Activated T-helper 2 cell treated with anti-CD3 and anti-CD28 coated beads, Interferon-gamma antibody, Interleukin-2, Interleukin-4, amounts not matched to agents 10 μg/mL and 5 μg/mL and 100 μg/mL, durations not matched to agents 14 hours and 24 hours and 36 hours (primary cell): ENCODE results near the gene HEY2. TPM values are rescaled to one million over a fixed set of nuclear protein-coding genes. Genes with fewer than 3 reads are reported as not detected.

ENCODE experiments used
- DNase-seq: peaks from one replicate; pipeline ENCODE4 v3.0.0; 2021; ENCODE audit warnings: low spot score
- H3K27ac Mint-ChIP-seq: one replicate; pipeline ENCODE4 v1.8.0; 2021; ENCODE audit warnings: mixed read lengths
- H3K27me3 Mint-ChIP-seq: one replicate; pipeline ENCODE4 v1.8.0; 2021; ENCODE audit warnings: low read depth, mixed read lengths
- H3K36me3 Mint-ChIP-seq: one replicate; pipeline ENCODE4 v1.8.0; 2021; ENCODE audit warnings: low read depth, mixed read lengths
- H3K4me1 Mint-ChIP-seq: one replicate; pipeline ENCODE4 v1.8.0; 2021; ENCODE audit warnings: low read depth, mixed read lengths
- H3K4me3 Mint-ChIP-seq: one replicate; pipeline ENCODE4 v1.8.0; 2021; ENCODE audit warnings: low read depth, mild to moderate bottlenecking, moderate library complexity, mixed read lengths
- H3K9me3 Mint-ChIP-seq: one replicate; pipeline ENCODE4 v1.8.0; 2021; ENCODE audit warnings: mixed read lengths
- intact Hi-C: fragments of 100-400 bp; cut with micrococcal nuclease; formaldehyde crosslinking; loops from one replicate; pipeline ENCODE4 v1.15.1; 2023
- total RNA-seq: library from RNA; stranded (reverse); gene quantifications from 2 replicates; pipeline ENCODE4 v1.2.3, GENCODE V29; 2022

The HEY2 gene
- total RNA-seq, 1 donor from 2014 or later: not detected

- Mint-ChIP-seq H3K36me3 (no peaks in the 10 kb centered on the region), H3K9me3 (no peaks in the 10 kb centered on the region), H3K4me1 (no peaks in the 10 kb centered on the region), H3K27me3 (peaks cover 45% of the 10 kb centered on the region), H3K4me3 (no peak overlapping the region), H3K27ac (no peak overlapping the region)
- DNase-seq: no peak
- intact Hi-C loops: no loop called here
Measured at GRCh38 chr6:125729983-125730382, 19.4 kb upstream of the HEY2 start.

- H3K4me3 Mint-ChIP-seq: no peak overlapping the region
- peaks cover 45% of the 10 kb centered on the region for H3K27me3 Mint-ChIP-seq
- H3K27ac Mint-ChIP-seq: no peak overlapping the region
- no peaks in the 10 kb centered on the region for H3K4me1 Mint-ChIP-seq
- intact Hi-C loops: no loop called here
- DNase-seq: no peak
- no peaks in the 10 kb centered on the region for H3K9me3 Mint-ChIP-seq
- no peaks in the 10 kb centered on the region for H3K36me3 Mint-ChIP-seq
Measured at GRCh38 chr6:125732398-125732797, 17.0 kb upstream of the HEY2 start.

GRCh38 chr6:125733516-125734300 is 15.7 kb upstream of the HEY2 start:
- peaks cover 38% of the 10 kb centered on the region for H3K27me3 Mint-ChIP-seq
- DNase-seq: no peak
- H3K4me1 Mint-ChIP-seq: no peaks in the 10 kb centered on the region
- no peak overlapping the region for H3K27ac Mint-ChIP-seq
- intact Hi-C loops: no loop called here
- H3K36me3 Mint-ChIP-seq: no peaks in the 10 kb centered on the region
- no peaks in the 10 kb centered on the region for H3K9me3 Mint-ChIP-seq
- H3K4me3 Mint-ChIP-seq: no peak overlapping the region

GRCh38 chr6:125738276-125738675 is 11.2 kb upstream of the HEY2 start:
- peaks cover 43% of the 10 kb centered on the region for H3K27me3 Mint-ChIP-seq
- no peaks in the 10 kb centered on the region for H3K4me1 Mint-ChIP-seq
- no peaks in the 10 kb centered on the region for H3K9me3 Mint-ChIP-seq
- H3K27ac Mint-ChIP-seq: no peak overlapping the region
- H3K4me3 Mint-ChIP-seq: no peak overlapping the region
- intact Hi-C loops: no loop called here
- DNase-seq: no peak
- H3K36me3 Mint-ChIP-seq: no peaks in the 10 kb centered on the region

- DNase-seq: no peak
- intact Hi-C loops: no loop called here
- H3K9me3 Mint-ChIP-seq: no peaks in the 10 kb centered on the region
- H3K27me3 Mint-ChIP-seq: peaks cover 46% of the 10 kb centered on the region
- H3K4me3 Mint-ChIP-seq: no peak overlapping the region
- H3K4me1 Mint-ChIP-seq: no peaks in the 10 kb centered on the region
- no peaks in the 10 kb centered on the region for H3K36me3 Mint-ChIP-seq
- no peak overlapping the region for H3K27ac Mint-ChIP-seq
Measured at GRCh38 chr6:125739364-125739763, 10.1 kb upstream of the HEY2 start.

GRCh38 chr6:125741336-125741735 is 8.1 kb upstream of the HEY2 start:
- DNase-seq: no peak
- H3K27ac Mint-ChIP-seq: no peak overlapping the region
- H3K4me1 Mint-ChIP-seq: peaks cover 7% of the 10 kb centered on the region
- peaks cover 57% of the 10 kb centered on the region for H3K27me3 Mint-ChIP-seq
- H3K4me3 Mint-ChIP-seq: no peak overlapping the region
- H3K36me3 Mint-ChIP-seq: no peaks in the 10 kb centered on the region
- intact Hi-C loops: no loop called here
- no peaks in the 10 kb centered on the region for H3K9me3 Mint-ChIP-seq

GRCh38 chr6:125742024-125742423 is 7.4 kb upstream of the HEY2 start:
- no peaks in the 10 kb centered on the region for H3K9me3 Mint-ChIP-seq
- no peak for DNase-seq
- H3K27ac Mint-ChIP-seq: no peak overlapping the region
- no peaks in the 10 kb centered on the region for H3K36me3 Mint-ChIP-seq
- H3K4me1 Mint-ChIP-seq: peaks cover 14% of the 10 kb centered on the region
- intact Hi-C loops: no loop called here
- peaks cover 58% of the 10 kb centered on the region for H3K27me3 Mint-ChIP-seq
- no peak overlapping the region for H3K4me3 Mint-ChIP-seq

GRCh38 chr6:125742464-125743120 is 6.8 kb upstream of the HEY2 start:
- H3K27me3 Mint-ChIP-seq: peaks cover 59% of the 10 kb centered on the region
- intact Hi-C loops: no loop called here

GRCh38 chr6:125743604-125744003 is 5.8 kb upstream of the HEY2 start:
- no peak overlapping the region for H3K27ac Mint-ChIP-seq
- no peak for DNase-seq
- peaks cover 63% of the 10 kb centered on the region for H3K27me3 Mint-ChIP-seq
- no peaks in the 10 kb centered on the region for H3K9me3 Mint-ChIP-seq
- intact Hi-C loops: no loop called here
- H3K4me3 Mint-ChIP-seq: no peak overlapping the region
- H3K4me1 Mint-ChIP-seq: peaks cover 14% of the 10 kb centered on the region
- no peaks in the 10 kb centered on the region for H3K36me3 Mint-ChIP-seq

More at GRCh38 chr6:125742464-125743120, 6.8 kb upstream of the HEY2 start:
- no peak for DNase-seq
- H3K27ac Mint-ChIP-seq: no peak overlapping the region
- peaks cover 14% of the 10 kb centered on the region for H3K4me1 Mint-ChIP-seq
- no peak overlapping the region for H3K4me3 Mint-ChIP-seq
- no peaks in the 10 kb centered on the region for H3K9me3 Mint-ChIP-seq
- H3K36me3 Mint-ChIP-seq: no peaks in the 10 kb centered on the region

GRCh38 chr6:125745281-125746018 is 4.0 kb upstream of the HEY2 start:
- Mint-ChIP-seq H3K4me3 (no peak overlapping the region), H3K27ac (no peak overlapping the region), H3K9me3 (no peaks in the 10 kb centered on the region), H3K4me1 (peaks cover 23% of the 10 kb centered on the region), H3K27me3 (peaks cover 72% of the 10 kb centered on the region), H3K36me3 (no peaks in the 10 kb centered on the region)
- intact Hi-C loops: loop anchor here (5.0 kb wide), 1 partner anchor 593 kb away; the partner anchor contains the start of gene TPD52L1
- no peak for DNase-seq

- Mint-ChIP-seq H3K9me3 (no peaks in the 10 kb centered on the region), H3K36me3 (no peaks in the 10 kb centered on the region), H3K27ac (no peak overlapping the region), H3K4me1 (peaks cover 26% of the 10 kb centered on the region), H3K4me3 (peak overlapping the region; percentile 71), H3K27me3 (peaks cover 77% of the 10 kb centered on the region)
- no peak for DNase-seq
- intact Hi-C loops: loop anchor here (5.0 kb wide), 1 partner anchor 594 kb away; the partner anchor contains the start of gene TPD52L1
Measured at GRCh38 chr6:125746019-125746414, 3.4 kb upstream of the HEY2 start.

- H3K27ac Mint-ChIP-seq: no peak overlapping the region
- peaks cover 29% of the 10 kb centered on the region for H3K4me1 Mint-ChIP-seq
- peak; percentile 58 for DNase-seq
- no peaks in the 10 kb centered on the region for H3K9me3 Mint-ChIP-seq
- intact Hi-C loops: loop anchor here (5.0 kb wide), 1 partner anchor 595 kb away; the partner anchor contains the start of gene TPD52L1
- H3K36me3 Mint-ChIP-seq: no peaks in the 10 kb centered on the region
- H3K4me3 Mint-ChIP-seq: peak overlapping the region; percentile 71
- H3K27me3 Mint-ChIP-seq: peaks cover 81% of the 10 kb centered on the region
Measured at GRCh38 chr6:125746731-125747588, 2.5 kb upstream of the HEY2 start.
